NOMO-1 (cell line): Measurements from ENCODE around the gene LILRA2.
"Not testable (repeated sequence)": the region's sequence is repeated elsewhere in the genome, so short reads cannot be mapped to it uniquely, and the experiment has no call there.

Experiments
- DNase-seq, 2 experiments: peaks; one replicate each; lab custom pipeline; 2025; ENCODE audit not compliant: unreplicated experiment in 2 of 2; lab: John Stamatoyannopoulos, UW

LILRA2 gene

DNA sequence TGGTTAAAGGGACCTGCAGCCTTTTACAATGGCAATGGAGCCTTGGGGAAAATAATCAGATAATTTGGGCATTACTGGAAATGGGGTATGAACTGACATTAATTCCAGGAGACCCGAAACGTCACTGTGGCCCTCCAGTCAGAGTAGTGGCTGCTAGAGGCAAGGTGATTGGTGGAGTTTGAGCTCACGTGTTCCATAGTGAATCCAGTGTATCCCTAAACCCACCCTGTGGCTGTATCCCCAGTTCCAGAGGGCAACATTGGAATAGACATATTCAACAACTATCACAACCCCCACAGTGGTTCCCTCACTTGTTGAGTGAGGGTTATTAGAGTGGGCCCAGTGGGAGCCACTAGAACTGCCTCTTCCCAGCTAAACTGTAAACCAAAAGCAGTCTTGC is 3.3 kb upstream of the LILRA2 start:
- DNase-seq: no peak

DNA sequence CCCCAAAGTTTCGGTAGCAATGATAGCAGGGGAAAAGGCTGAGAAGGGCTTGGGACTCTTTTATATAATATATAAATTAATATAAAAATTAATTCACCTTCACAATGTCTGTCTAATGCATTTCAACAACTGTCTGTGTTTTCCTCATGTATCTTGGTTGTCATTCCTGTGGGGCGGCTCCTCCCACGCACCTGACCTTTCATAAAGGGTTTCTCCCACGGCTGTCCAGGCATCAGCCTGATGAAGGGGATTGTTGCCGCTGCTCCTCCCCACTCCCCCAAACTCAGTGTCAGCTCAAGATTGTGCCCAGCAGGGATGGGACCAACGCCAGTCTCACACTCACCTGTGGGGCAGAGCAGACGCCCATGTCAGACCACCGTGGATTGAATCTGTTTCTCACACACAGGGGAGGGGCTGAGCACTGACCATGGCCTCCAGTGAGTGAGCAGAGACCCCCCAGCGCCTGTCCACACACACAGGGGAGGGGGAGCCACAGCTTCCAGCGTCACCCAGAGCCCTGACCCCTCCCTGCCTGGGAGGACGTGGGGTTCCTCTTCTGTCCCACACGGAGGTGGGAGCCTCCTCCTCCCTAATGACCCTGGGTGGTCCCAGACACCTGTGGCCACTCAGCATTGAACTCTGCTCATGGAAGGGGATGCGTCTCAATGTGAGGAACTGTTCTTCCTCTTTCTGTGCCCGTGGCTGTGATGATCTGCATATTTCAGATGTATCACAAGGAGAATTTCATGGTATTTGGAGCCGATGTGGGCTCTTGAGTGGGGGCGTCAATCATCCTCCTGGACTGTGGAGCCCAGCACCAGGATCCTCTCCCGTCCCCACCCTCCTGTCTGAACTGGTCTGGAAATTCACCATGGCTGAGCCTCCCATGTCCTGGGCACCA is 1.6 kb upstream of the LILRA2 start:
- peak; percentile 29 to 67 for DNase-seq

DNA sequence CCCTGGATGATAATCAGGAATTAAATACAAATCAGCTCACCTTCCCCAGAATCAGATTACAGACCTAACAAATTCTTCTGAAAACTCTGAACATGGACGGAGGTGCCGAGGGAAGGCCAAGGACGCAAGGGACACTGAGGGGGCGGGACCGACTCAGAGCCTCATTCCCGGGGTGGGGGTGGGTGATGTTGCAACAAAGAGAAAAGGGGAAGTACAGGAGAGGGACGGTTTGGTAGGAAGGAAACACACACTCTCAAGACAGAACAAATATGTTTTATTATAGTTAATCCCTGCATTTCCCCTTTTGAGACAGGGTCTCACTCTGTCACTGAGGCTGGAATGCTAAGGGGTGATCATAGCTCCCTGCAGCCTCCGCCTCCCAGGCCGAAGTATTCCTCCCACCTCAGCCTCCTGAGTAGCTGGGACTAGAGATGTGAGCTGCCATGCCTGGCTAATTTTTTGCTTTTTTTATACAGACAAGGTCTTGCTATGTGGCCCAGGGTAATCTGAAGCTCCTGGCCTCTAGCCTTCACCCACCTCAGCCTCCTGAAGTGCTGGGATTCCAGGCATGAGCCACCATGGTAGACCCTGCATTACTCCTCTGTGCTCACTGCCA is 786 bp upstream of the LILRA2 start:
- DNase-seq: peak; percentile 72 to 82

DNA sequence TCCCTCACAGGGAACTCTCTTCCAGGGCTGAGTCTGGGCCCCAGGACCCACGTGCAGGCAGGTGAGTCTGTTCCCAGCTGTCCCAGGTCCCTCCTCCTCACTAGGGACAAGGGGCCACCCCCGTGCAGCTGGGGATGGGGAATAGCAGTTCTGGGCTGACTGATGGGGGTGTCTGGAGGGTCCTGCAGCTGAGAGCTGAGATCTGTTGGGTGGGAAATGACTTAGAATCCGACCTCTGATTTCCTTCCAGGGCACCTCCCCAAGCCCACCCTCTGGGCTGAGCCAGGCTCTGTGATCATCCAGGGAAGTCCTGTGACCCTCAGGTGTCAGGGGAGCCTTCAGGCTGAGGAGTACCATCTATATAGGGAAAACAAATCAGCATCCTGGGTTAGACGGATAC is 461 bp downstream of the LILRA2 start:
- no peak for DNase-seq

DNA sequence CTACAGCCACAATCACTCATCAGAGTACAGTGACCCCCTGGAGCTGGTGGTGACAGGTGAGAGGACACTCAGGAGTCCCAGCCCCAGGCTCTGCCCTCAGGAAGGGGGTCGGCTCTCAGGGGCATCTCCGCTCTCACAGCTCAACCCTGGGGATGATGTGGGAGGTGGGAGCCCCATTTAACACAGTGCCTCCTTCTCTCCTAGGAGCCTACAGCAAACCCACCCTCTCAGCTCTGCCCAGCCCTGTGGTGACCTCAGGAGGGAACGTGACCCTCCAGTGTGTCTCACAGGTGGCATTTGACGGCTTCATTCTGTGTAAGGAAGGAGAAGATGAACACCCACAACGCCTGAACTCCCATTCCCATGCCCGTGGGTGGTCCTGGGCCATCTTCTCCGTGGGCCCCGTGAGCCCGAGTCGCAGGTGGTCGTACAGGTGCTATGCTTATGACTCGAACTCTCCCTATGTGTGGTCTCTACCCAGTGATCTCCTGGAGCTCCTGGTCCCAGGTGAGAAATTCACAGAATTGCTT is 1.0 kb downstream of the LILRA2 start:
- DNase-seq: no peak

DNA sequence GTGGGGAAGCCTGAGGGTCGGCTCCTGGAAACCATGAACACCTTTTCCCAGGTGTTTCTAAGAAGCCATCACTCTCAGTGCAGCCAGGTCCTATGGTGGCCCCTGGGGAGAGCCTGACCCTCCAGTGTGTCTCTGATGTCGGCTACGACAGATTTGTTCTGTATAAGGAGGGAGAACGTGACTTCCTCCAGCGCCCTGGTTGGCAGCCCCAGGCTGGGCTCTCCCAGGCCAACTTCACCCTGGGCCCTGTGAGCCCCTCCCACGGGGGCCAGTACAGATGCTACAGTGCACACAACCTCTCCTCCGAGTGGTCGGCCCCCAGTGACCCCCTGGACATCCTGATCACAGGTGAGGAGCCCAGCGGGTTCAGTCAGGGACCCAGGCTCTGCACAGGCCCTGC is 1.6 kb downstream of the LILRA2 start:
- not testable (repeated sequence) for DNase-seq

DNA sequence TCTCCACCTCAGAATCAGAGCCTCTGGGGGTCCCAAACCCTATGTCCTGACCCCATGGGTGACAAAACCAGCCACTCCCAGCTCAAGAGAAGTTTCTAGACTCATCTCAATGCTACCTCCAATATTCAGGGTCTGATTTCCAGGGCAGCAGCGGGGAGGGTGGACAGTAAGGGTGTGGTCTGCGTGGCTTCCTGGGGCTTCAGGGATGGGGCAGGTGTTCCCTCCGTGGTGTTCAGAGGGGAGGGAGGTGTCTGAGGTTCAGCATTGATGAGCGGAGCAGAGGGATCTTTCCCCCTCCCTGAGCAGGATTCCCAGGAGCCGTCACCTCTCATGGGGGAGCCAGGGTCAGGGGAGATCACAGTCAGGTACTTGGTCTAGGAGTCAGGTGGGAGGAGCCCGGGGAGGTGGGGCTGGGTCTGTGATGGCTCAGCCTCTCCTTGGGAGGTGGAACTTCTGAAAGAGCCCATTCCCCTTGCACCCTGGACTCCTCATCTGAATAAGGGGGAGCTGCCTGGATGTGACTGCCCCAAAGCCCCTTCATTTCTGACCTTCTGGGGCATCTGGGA is 2.9 kb downstream of the LILRA2 start:
- DNase-seq: no peak

DNA sequence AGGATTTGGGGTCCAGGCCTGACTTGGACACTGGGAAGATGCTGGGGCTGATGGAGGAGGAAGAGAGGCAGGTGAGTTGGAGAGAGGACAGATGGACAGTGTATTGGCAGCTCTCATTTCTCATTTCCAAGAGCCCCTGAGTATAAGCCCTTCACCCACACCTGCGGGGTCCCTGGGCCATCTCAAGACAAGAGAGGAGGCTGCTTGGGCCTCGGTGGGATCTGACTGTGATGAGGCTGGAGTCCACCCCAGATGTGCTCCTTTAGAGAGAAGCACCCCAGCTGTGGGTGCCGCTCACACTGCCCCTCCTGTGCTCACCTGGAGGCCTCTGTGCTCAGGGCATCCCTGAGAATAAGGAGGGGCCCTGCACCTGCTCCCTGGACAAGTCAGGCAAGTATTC is 3.7 kb downstream of the LILRA2 start:
- DNase-seq: no peak

DNA sequence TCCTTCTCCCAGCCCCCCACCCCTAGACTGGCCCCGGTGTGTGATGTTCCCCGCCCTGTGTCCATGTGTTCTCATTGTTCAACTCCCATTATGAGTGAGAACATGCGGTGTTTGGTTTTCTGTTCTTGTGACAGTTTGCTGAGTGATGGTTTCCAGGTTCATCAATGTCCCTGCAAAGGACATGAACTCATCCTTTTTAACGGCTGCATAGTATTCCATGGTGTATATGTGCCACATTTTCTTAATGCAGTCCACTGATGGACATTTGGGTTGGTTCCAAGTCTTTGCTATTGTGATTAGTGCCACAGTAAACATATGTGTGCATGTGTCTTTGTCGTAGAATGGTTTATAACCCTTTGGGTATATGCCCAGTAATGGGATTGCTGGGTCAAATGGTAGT is 4.7 kb downstream of the LILRA2 start:
- not testable (repeated sequence) for DNase-seq

DNA sequence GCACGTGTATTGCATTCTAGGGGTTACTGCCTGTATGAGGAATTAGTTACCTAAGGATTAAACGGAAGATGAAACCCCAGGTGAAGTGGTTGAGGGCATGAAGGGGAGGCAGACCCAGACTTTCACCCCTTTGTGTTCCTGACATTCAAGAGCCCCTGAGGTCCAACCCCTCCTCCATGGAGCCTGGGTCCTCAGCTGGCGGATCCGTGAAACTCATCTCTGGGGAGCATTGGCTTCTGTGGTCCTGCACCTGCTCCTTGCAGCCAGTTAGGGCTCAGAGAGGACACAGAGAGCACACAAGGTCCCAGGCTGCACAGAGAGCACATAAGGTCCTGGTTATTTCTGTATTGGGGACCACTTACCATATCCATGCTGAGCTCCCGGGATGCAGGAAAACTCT is 12.8 kb downstream of the LILRA2 start:
- no peak for DNase-seq

DNA sequence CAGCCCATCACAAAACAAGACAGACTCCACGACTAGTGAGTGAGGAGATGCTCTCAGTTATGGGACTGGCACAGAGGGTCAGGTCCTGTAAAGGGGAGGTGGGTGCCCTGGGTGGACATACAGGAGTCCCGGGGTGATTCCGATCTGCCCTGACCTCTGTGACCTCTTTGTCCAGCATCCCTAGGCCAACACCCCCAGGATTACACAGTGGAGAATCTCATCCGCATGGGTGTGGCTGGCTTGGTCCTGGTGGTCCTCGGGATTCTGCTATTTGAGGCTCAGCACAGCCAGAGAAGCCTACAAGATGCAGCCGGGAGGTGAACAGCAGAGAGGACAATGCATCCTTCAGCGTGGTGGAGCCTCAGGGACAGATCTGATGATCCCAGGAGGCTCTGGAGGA is 13.4 kb downstream of the LILRA2 start:
- DNase-seq: no peak

DNA sequence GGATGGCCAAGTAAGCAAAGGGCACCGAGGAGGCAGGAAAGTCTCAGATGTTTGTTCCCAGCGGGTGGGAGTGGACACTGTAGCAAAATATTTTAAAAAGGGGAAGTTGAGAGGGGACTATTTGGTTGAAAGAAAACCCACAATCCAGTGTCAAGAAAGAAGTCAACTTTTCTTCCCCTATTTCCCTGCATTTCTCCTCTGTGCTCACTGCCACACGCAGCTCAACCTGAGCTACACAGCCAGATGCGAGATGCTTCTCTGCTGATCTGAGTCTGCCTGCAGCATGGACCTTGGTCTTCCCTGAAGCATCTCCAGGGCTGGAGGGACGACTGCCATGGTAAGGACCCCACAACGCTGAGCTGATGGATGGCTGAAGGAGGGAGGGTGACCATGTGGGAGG is 19.9 kb downstream of the LILRA2 start, which contains the start of gene LILRA1:
TSS of gene LILRA1 (plus strand) at position 188 of the 400 bp plus-strand sequence. CDS start 613 bp downstream, outside the sequence.
- peak; percentile 65 to 87 for DNase-seq

DNA sequence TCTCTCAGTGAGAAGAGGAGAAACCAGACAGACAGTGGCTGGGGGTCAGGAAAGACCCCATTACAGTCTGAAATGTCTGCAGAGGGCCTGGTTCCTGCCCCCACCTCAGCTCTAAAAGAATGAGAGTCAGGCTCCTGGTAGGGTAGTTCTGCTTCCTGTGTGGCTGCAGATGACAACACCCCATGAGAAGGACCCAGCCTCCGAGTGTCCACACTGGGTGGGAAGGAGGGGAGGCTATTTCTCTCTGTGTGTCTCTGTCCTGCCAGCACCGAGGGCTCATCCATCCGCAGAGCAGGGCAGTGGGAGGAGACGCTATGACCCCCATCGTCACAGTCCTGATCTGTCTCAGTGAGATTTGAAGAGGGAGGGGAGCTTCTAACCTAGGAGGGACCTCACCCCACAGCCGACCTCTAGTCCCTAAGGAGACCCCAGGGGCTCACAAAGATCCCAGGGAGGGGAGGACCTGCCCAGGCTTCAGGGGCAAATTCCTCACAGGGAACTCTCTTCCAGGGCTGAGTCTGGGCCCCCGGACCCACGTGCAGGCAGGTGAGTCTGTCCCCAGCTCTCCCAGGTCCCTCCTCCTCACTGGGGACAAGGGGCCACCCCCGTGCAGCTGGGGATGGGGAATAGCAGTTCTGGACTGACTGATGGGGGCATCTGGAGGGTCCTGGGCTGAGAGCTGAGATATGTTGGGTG is 20.5 kb downstream of the LILRA2 start:
- peak; percentile 9 to 50 for DNase-seq

DNA sequence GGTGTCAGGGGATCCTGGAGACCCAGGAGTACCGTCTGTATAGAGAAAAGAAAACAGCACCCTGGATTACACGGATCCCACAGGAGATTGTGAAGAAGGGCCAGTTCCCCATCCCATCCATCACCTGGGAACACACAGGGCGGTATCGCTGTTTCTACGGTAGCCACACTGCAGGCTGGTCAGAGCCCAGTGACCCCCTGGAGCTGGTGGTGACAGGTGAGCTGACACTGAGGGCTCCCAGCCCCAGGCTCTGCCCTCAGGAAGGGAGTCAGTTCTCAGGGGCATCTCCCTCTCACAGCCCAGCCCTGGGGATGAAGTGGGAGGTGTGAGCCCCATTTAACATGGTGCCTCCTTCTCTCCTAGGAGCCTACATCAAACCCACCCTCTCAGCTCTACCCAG is 21.1 kb downstream of the LILRA2 start:
- DNase-seq: no peak

DNA sequence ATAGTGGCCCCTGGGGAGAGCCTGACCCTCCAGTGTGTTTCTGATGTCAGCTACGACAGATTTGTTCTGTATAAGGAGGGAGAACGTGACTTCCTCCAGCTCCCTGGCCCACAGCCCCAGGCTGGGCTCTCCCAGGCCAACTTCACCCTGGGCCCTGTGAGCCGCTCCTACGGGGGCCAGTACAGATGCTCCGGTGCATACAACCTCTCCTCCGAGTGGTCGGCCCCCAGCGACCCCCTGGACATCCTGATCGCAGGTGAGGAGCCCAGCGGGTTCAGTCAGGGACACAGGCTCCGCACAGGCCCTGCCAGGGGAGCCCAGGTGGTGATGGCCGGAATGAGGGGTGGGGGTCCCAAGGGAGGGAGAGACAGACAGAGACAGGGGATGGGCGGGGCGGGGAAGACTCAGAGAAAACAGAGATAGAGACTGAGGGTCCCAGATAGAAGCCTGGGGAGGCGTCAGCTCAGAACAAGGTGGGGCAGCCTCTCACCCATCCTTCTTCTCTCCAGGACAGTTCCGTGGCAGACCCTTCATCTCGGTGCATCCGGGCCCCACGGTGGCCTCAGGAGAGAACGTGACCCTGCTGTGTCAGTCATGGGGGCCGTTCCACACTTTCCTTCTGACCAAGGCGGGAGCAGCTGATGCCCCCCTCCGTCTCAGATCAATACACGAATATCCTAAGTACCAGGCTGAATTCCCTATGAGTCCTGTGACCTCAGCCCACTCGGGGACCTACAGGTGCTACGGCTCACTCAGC is 22.3 kb downstream of the LILRA2 start:
- DNase-seq: not testable (repeated sequence)

DNA sequence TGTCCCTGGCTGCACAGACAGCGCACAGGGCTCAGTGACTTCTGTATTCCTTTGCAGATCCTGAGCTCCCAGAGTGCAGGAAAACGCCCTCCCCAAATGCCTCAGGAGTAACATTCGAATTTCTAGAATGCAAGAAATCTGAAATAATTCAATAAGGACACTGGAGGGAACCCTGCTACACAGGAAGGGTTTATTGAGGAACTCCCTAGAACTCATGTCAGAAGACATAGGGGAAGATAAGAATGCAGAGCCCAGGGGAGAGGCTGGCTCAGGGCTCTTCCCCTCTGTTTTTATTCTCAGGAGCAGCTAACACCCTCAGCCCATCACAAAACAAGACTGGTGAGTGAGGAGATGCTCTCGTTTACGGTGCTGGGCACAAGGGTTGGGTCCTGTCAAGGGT is 26.6 kb downstream of the LILRA2 start:
- DNase-seq: no peak

DNA sequence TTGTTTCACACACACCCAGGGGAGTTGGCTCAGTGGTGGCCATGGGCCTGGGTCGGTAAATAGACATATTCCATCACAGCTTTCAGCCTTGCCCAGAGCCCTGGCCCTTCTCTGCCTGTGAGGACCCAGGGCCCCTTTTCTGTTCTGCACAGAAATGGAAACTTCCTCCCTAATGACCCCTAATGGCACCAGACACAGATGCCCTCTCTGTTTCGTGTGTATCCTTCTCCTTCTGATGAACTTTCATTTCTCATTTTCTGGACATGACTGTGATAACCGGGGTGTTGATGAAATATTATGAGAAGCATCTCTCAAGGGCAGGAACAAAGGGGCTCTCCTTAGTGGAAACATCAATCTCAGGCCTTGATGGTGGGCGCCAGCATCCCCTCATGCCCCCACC is 32.6 kb downstream of the LILRA2 start:
- peak; percentile 4 to 63 for DNase-seq

DNA sequence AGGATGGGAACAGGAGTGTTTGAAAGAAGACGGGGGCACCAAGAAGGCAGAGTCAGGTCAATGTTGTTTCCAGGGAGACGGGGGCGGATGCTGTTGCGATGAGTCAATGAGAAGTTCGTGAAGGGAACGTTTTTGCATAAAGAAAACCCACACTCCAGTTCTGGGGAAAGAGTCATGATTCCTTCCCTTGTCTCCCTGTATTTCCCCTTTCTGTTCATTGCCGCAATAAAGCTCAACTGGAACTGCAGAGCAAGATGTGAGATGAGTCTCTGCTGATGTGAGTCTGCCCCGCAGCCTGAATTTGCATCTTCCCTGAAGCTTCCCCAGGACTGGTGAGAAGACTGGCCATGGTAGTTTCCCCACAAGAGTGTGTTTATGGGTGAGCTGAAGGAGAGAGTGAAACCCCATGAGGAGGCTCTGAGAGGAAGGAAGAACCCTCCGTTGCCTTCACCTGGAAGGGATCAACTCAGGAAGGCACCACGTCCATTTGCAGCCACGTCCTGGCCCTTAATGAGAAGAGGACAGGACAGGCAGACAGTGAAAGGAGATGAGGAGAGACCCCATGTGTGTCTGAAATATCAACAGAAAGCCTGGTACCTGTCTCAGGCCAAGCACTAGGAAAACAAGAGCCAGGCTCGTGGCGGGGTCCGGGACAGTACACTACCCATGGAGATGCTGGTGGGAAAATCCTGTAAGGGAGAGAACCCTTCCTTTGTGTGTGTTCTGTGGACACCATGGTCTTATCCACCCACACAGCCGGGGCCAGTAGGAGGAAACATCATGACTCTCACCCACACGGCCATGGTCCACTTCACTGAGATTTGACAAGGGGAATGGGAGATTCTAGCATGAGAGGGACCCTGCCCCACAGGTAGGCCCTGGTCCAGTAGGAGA is 33.5 kb downstream of the LILRA2 start:
- DNase-seq: peak in 1 of 2 experiments; percentile 5

DNA sequence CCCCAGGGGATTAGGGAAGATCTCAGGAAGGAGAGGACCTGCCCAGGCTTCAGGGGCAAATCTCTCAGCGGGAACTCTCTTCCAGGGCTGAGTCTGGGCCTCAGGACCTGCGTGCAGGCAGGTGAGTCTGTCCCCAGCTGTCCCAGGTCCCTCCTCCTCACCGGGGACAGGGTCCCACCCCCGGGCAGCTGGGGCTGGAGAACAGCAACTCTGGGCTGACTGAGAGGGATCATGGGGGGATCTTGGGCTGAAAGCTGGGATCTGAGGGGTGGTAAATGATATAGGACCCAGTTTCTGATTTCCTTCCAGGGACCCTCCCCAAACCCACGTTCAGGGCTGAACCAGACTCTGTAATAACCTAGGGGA is 34.2 kb downstream of the LILRA2 start:
- DNase-seq: no peak
